ENCODE measurements around the gene ANAPC2.
A peak's percentile ranks its signal among the peaks of the same experiment; 100 is the strongest.

The ANAPC2 gene

DNA sequence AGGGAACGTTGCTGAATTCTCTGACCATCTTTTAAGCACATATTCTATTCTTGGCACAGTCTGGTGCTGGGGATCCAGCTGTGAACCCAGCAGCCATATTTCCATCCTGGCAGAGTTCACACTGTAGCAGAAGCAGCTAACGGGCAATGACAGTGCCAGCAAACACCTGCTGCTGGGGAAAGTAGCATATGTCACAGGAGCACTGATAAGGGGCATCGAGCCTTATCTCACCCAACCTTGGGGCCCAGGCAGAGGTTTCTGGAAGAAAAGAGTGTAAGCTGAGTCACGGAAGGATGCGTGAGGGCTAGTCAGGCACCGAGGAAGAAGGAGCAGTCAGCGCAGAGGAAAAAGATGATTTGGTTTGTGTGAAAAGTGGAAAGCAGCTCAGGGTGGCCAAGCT, 18.2 kb upstream of the ANAPC2 start:
- Histone ChIP-seq H3K18ac (ENCODE audit: low read length) (no peak overlapping the region), H3K4ac (ENCODE audit: low read depth, low read length) (no peak overlapping the region), H3K36me3 (ENCODE audit: control insufficient read depth, insufficient read depth, low read length) (peaks cover 3% of the 10 kb centered on the region), H2BK15ac (replicated peaks; ENCODE audit: low read depth) (no peak overlapping the region), H3K79me1 (ENCODE audit: low read length) (peaks cover 34% of the 10 kb centered on the region), H3K27me3 (ENCODE audit: insufficient read depth, low read length, poor library complexity) (no peaks in the 10 kb centered on the region), H3K9ac (ENCODE audit: low read length) (peak overlapping the region; percentile 96), H3K56ac (ENCODE audit: low read length) (peak overlapping the region; percentile 46), H2AK5ac (ENCODE audit: low read length) (no peak overlapping the region), H2BK5ac (ENCODE audit: low read length) (no peak overlapping the region), H3K23ac (ENCODE audit: low read length) (no peak overlapping the region), H3K79me2 (ENCODE audit: control insufficient read depth, insufficient read depth, low read length) (peaks cover 31% of the 10 kb centered on the region), H3K27ac (ENCODE audit: low read depth, low read length) (no peak overlapping the region), H3K4me3 (ENCODE audit: low read length) (no peak overlapping the region), H3K4me2 (ENCODE audit: low read length) (no peak overlapping the region), H3K4me1 (ENCODE audit: control insufficient read depth, low read depth, low read length) (peaks cover 6% of the 10 kb centered on the region), H4K8ac (ENCODE audit: low read depth, low read length) (no peak overlapping the region), H4K5ac (ENCODE audit: low read length) (no peak overlapping the region), H2BK120ac (ENCODE audit: low read depth, low read length) (no peak overlapping the region)
- DNase-seq = no peak
- no CpG with 5 or more reads among the region's 7 CpGs for WGBS (ENCODE audit: extremely low coverage, insufficient coverage, low lambda C conversion rate)

DNA sequence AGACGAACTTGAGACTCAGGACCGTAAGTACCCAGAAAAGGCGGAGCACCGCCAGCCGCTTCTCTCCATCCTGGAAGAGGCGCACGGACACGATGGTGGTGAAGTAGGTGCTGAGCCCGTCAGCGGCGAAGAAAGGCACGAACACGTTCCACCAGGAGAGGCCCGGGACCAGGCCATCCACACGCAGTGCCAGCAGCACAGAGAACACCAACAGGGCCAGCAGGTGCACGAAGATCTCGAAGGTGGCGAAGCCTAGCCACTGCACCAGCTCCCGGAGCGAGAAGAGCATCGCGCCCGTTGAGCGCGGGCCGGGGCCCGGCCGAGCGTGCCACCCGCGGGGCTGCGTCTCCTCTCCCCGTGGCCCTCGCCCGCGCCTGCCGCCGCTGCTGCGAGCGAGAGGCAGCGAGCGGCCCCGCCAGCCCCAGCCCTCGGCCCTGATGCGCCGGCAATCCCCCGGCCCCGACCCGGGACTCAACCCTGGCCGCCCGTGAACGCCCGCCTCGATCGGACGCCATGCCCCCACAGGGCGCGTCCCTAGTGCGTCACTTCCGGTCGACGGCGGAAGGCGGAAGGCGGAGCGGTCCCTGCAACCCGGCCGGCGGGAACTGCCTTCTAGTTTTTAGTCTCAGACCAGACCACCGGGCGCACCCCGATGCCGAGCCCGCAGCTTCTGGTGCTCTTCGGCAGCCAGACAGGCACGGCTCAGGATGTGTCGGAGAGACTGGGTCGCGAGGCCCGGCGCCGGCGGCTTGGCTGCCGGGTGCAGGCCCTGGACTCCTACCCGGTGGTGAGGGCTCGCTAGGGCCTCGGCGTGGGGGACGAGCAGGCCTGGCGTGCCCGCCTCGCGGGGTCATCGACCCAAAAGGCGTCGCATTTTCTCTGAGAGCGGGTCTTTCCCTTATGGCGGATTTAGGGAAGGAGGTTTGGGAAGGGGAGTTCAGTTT, 17.0 kb upstream of the ANAPC2 start, which contains the start of the genes NDOR1 and TMEM203:
TSS of gene NDOR1 (plus strand) at position 575 of the 944 bp plus-strand sequence. CDS start at position 653, 78 bp downstream.
TSS of gene TMEM203 (minus strand) at position 523 of the 944 bp plus-strand sequence. CDS start at position 289, 234 bp downstream.
- peaks cover 3% of the 10 kb centered on the region for H3K36me3 ChIP-seq (ENCODE audit: control insufficient read depth, insufficient read depth, low read length)
- whole genome bisulfite sequencing (ENCODE audit: extremely low coverage, insufficient coverage, low lambda C conversion rate) = no CpG with 5 or more reads among the region's 98 CpGs
- no peak within 1 kb of the TSS for H4K5ac ChIP-seq (ENCODE audit: low read length)
- H2BK15ac ChIP-seq (replicated peaks; ENCODE audit: low read depth) = no peak within 1 kb of the TSS
- H3K23ac ChIP-seq (ENCODE audit: low read length) = no peak within 1 kb of the TSS
- H3K27ac ChIP-seq (ENCODE audit: low read depth, low read length) = peak within 1 kb of the TSS; percentile 33
- H3K79me2 ChIP-seq (ENCODE audit: control insufficient read depth, insufficient read depth, low read length) = peaks cover 31% of the 10 kb centered on the region
- peak within 1 kb of the TSS; percentile 88 for H3K4me2 ChIP-seq (ENCODE audit: low read length)
- no peak within 1 kb of the TSS for H4K8ac ChIP-seq (ENCODE audit: low read depth, low read length)
- H2BK5ac ChIP-seq (ENCODE audit: low read length) = no peak within 1 kb of the TSS
- no peak within 1 kb of the TSS for H2BK120ac ChIP-seq (ENCODE audit: low read depth, low read length)
- H2AK5ac ChIP-seq (ENCODE audit: low read length) = peak within 1 kb of the TSS; percentile 38
- H3K56ac ChIP-seq (ENCODE audit: low read length) = peak within 1 kb of the TSS; percentile 98
- H3K27me3 ChIP-seq (ENCODE audit: insufficient read depth, low read length, poor library complexity) = no peaks in the 10 kb centered on the region
- peak within 1 kb of the TSS; percentile 82 for H3K4ac ChIP-seq (ENCODE audit: low read depth, low read length)
- peaks cover 35% of the 10 kb centered on the region for H3K79me1 ChIP-seq (ENCODE audit: low read length)
- peak within 1 kb of the TSS; percentile 98 for H3K4me3 ChIP-seq (ENCODE audit: low read length)
- DNase-seq = peak; percentile 91
- peak within 1 kb of the TSS; percentile 63 for H3K18ac ChIP-seq (ENCODE audit: low read length)
- H3K9ac ChIP-seq (ENCODE audit: low read length) = peak within 1 kb of the TSS; percentile 96
- H3K4me1 ChIP-seq (ENCODE audit: control insufficient read depth, low read depth, low read length) = peaks cover 6% of the 10 kb centered on the region

DNA sequence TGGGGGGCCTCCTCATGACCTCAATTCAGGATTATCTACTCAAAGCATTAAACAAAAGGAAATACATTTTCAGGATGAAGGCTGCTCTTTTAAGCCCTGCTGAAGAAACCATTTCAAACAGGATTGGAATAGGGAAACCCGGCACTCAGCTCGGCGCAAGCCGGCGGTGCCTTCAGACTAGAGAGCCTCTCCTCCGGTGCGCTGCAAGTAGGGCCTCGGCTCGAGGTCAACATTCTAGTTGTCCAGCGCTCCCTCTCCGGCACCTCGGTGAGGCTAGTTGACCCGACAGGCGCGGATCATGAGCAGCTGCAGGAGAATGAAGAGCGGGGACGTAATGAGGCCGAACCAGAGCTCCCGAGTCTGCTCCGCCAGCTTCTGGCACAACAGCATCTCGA, 16.4 kb upstream of the ANAPC2 start:
- H3K23ac ChIP-seq (ENCODE audit: low read length) = no peak overlapping the region
- no peaks in the 10 kb centered on the region for H3K27me3 ChIP-seq (ENCODE audit: insufficient read depth, low read length, poor library complexity)
- WGBS (ENCODE audit: extremely low coverage, insufficient coverage, low lambda C conversion rate) = no CpG with 5 or more reads among the region's 21 CpGs
- no peak for DNase-seq
- H3K4me2 ChIP-seq (ENCODE audit: low read length) = peak overlapping the region; percentile 88
- no peak overlapping the region for H4K8ac ChIP-seq (ENCODE audit: low read depth, low read length)
- peak overlapping the region; percentile 96 for H3K9ac ChIP-seq (ENCODE audit: low read length)
- H3K56ac ChIP-seq (ENCODE audit: low read length) = peak overlapping the region; percentile 96
- H3K79me1 ChIP-seq (ENCODE audit: low read length) = peaks cover 35% of the 10 kb centered on the region
- H3K27ac ChIP-seq (ENCODE audit: low read depth, low read length) = no peak overlapping the region
- no peak overlapping the region for H3K18ac ChIP-seq (ENCODE audit: low read length)
- no peak overlapping the region for H2BK120ac ChIP-seq (ENCODE audit: low read depth, low read length)
- H3K4ac ChIP-seq (ENCODE audit: low read depth, low read length) = no peak overlapping the region
- H2BK15ac ChIP-seq (replicated peaks; ENCODE audit: low read depth) = no peak overlapping the region
- H3K4me1 ChIP-seq (ENCODE audit: control insufficient read depth, low read depth, low read length) = peaks cover 6% of the 10 kb centered on the region
- H3K36me3 ChIP-seq (ENCODE audit: control insufficient read depth, insufficient read depth, low read length) = peaks cover 3% of the 10 kb centered on the region
- no peak overlapping the region for H2BK5ac ChIP-seq (ENCODE audit: low read length)
- peak overlapping the region; percentile 87 for H3K4me3 ChIP-seq (ENCODE audit: low read length)
- no peak overlapping the region for H4K5ac ChIP-seq (ENCODE audit: low read length)
- no peak overlapping the region for H2AK5ac ChIP-seq (ENCODE audit: low read length)
- H3K79me2 ChIP-seq (ENCODE audit: control insufficient read depth, insufficient read depth, low read length) = peaks cover 31% of the 10 kb centered on the region

DNA sequence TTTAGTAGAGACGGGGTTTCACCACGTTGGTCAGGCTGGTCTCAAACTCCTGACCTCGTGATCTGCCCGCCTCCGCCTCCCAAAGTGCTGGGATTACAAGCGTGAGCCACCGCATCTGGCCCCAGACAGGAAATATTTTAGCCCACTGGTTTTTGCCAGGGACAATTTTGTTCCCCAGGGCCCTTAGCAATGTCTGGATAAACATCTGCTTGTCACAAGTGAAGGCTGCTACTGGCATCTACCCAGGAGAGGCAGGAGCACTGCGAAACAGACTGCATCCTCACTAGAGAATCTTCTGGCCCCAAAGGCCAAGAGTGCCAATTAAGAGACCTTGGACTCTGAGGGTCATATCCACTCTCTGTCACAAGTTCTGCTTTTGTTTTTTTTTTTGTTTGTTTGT, 14.6 kb upstream of the ANAPC2 start:
- Histone ChIP-seq H4K5ac (ENCODE audit: low read length) (no peak overlapping the region), H3K27me3 (ENCODE audit: insufficient read depth, low read length, poor library complexity) (no peaks in the 10 kb centered on the region), H2AK5ac (ENCODE audit: low read length) (no peak overlapping the region), H3K79me2 (ENCODE audit: control insufficient read depth, insufficient read depth, low read length) (peaks cover 33% of the 10 kb centered on the region), H3K4ac (ENCODE audit: low read depth, low read length) (no peak overlapping the region), H3K27ac (ENCODE audit: low read depth, low read length) (no peak overlapping the region), H2BK15ac (replicated peaks; ENCODE audit: low read depth) (no peak overlapping the region), H3K36me3 (ENCODE audit: control insufficient read depth, insufficient read depth, low read length) (peaks cover 3% of the 10 kb centered on the region), H4K8ac (ENCODE audit: low read depth, low read length) (no peak overlapping the region), H3K18ac (ENCODE audit: low read length) (no peak overlapping the region), H3K79me1 (ENCODE audit: low read length) (peaks cover 42% of the 10 kb centered on the region), H3K4me1 (ENCODE audit: control insufficient read depth, low read depth, low read length) (peaks cover 6% of the 10 kb centered on the region), H3K4me3 (ENCODE audit: low read length) (no peak overlapping the region), H3K9ac (ENCODE audit: low read length) (no peak overlapping the region), H2BK5ac (ENCODE audit: low read length) (no peak overlapping the region), H3K23ac (ENCODE audit: low read length) (no peak overlapping the region), H3K4me2 (ENCODE audit: low read length) (no peak overlapping the region), H3K56ac (ENCODE audit: low read length) (no peak overlapping the region), H2BK120ac (ENCODE audit: low read depth, low read length) (no peak overlapping the region)
- no peak for DNase-seq
- no CpG with 5 or more reads among the region's 8 CpGs for WGBS (ENCODE audit: extremely low coverage, insufficient coverage, low lambda C conversion rate)

DNA sequence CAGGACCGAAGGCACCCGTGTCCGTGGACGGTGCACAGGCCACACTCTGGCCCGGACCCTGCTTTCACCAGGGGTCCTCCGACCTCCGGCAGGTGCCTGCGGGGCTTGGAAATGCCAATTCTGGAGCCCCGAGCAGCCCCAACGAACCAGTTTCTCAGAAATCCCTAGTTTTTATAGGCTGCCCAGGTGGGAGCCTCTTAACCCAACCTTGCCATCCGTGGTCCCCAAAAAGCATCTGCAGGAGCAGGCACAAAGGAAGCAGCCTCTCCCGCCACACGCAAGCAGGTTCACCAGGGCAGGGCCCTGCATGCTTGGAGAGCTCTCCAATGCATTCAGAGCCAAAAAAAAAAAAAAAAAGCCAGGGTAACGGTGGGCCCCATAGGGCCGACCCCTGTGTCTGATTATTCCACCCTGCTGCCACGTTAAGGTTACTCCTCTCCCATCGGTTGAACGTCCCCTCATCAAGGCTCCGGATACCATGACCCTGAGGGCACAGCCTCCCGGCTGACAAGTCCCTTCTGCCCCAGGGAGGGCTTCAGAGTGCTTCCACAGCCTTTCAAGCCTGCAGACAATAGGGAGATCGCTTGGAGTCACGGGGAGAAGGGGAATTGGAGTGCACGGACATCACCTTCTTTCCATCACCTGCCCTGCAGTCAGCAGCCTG, 13.0 kb upstream of the ANAPC2 start:
- Histone ChIP-seq H3K27ac (ENCODE audit: low read depth, low read length) (peak overlapping the region; percentile 29), H3K27me3 (ENCODE audit: insufficient read depth, low read length, poor library complexity) (no peaks in the 10 kb centered on the region), H2BK120ac (ENCODE audit: low read depth, low read length) (no peak overlapping the region), H3K4ac (ENCODE audit: low read depth, low read length) (peak overlapping the region; percentile 74), H3K79me1 (ENCODE audit: low read length) (peaks cover 30% of the 10 kb centered on the region), H2BK5ac (ENCODE audit: low read length) (peak overlapping the region; percentile 23), H3K18ac (ENCODE audit: low read length) (peak overlapping the region; percentile 24), H2AK5ac (ENCODE audit: low read length) (no peak overlapping the region), H2BK15ac (replicated peaks; ENCODE audit: low read depth) (no peak overlapping the region), H4K5ac (ENCODE audit: low read length) (no peak overlapping the region), H3K4me2 (ENCODE audit: low read length) (peak overlapping the region; percentile 81), H3K36me3 (ENCODE audit: control insufficient read depth, insufficient read depth, low read length) (no peaks in the 10 kb centered on the region), H3K4me3 (ENCODE audit: low read length) (peak overlapping the region; percentile 58), H3K56ac (ENCODE audit: low read length) (peak overlapping the region; percentile 98), H3K9ac (ENCODE audit: low read length) (peak overlapping the region; percentile 94), H3K79me2 (ENCODE audit: control insufficient read depth, insufficient read depth, low read length) (peaks cover 24% of the 10 kb centered on the region), H3K23ac (ENCODE audit: low read length) (no peak overlapping the region), H3K4me1 (ENCODE audit: control insufficient read depth, low read depth, low read length) (peaks cover 6% of the 10 kb centered on the region), H4K8ac (ENCODE audit: low read depth, low read length) (peak overlapping the region; percentile 87)
- no CpG with 5 or more reads among the region's 23 CpGs for WGBS (ENCODE audit: extremely low coverage, insufficient coverage, low lambda C conversion rate)
- DNase-seq = peak; percentile 27
